Activated CD4-positive, alpha-beta T cell treated with anti-CD3 and anti-CD28 coated beads, Interleukin-2, Interleukin-6, amounts not matched to agents 100 ng/mL and 50 ng/mL, durations not matched to agents 16 hours and 8 hours (primary cell): ENCODE data around the gene LHFPL6.

ENCODE experiments used
- DNase-seq: peaks from one replicate; pipeline ENCODE4 v3.0.0-alpha.2; 2020

The LHFPL6 gene

GRCh38 chr13:39335721-39336120, 267.3 kb downstream of the LHFPL6 start:
- no peak for DNase-seq

- DNase-seq = no peak
Observed at GRCh38 chr13:39330504-39330903, 272.5 kb downstream of the LHFPL6 start.

GRCh38 chr13:39329182-39329639, 273.8 kb downstream of the LHFPL6 start:
- no peak for DNase-seq

GRCh38 chr13:39327172-39327479, 275.9 kb downstream of the LHFPL6 start:
- no peak for DNase-seq

- no peak for DNase-seq
Observed at GRCh38 chr13:39326469-39327171, 276.4 kb downstream of the LHFPL6 start.

GRCh38 chr13:39324806-39325311, 278.1 kb downstream of the LHFPL6 start:
- DNase-seq = no peak

GRCh38 chr13:39322836-39323585, 280.0 kb downstream of the LHFPL6 start:
- no peak for DNase-seq

- no peak for DNase-seq
Observed at GRCh38 chr13:39321574-39321973, 281.4 kb downstream of the LHFPL6 start.

- DNase-seq = no peak
Observed at GRCh38 chr13:39318161-39318560, 284.8 kb downstream of the LHFPL6 start.

GRCh38 chr13:39317291-39317690, 285.7 kb downstream of the LHFPL6 start:
- no peak for DNase-seq

GRCh38 chr13:39315796-39316195, 287.2 kb downstream of the LHFPL6 start:
- DNase-seq = no peak

GRCh38 chr13:39313721-39314120, 289.3 kb downstream of the LHFPL6 start:
- DNase-seq = no peak

GRCh38 chr13:39312596-39312995, 290.4 kb downstream of the LHFPL6 start:
- no peak for DNase-seq

GRCh38 chr13:39311619-39312018, 291.4 kb downstream of the LHFPL6 start:
- no peak for DNase-seq

- DNase-seq = no peak
Observed at GRCh38 chr13:39310961-39311360, 292.0 kb downstream of the LHFPL6 start.

- DNase-seq = peak; percentile 45
Observed at GRCh38 chr13:39306639-39307589, 296.1 kb downstream of the LHFPL6 start.

GRCh38 chr13:39302820-39303219, 300.2 kb downstream of the LHFPL6 start:
- DNase-seq = no peak

- DNase-seq = no peak
Observed at GRCh38 chr13:39298951-39299350, 304.0 kb downstream of the LHFPL6 start.

- no peak for DNase-seq
Observed at GRCh38 chr13:39297664-39298171, 305.3 kb downstream of the LHFPL6 start.

GRCh38 chr13:39297023-39297422, 306.0 kb downstream of the LHFPL6 start:
- DNase-seq = no peak

GRCh38 chr13:39296193-39296592, 306.8 kb downstream of the LHFPL6 start:
- no peak for DNase-seq
